ENCODE results near the gene KCTD15.

The KCTD15 gene

DNA sequence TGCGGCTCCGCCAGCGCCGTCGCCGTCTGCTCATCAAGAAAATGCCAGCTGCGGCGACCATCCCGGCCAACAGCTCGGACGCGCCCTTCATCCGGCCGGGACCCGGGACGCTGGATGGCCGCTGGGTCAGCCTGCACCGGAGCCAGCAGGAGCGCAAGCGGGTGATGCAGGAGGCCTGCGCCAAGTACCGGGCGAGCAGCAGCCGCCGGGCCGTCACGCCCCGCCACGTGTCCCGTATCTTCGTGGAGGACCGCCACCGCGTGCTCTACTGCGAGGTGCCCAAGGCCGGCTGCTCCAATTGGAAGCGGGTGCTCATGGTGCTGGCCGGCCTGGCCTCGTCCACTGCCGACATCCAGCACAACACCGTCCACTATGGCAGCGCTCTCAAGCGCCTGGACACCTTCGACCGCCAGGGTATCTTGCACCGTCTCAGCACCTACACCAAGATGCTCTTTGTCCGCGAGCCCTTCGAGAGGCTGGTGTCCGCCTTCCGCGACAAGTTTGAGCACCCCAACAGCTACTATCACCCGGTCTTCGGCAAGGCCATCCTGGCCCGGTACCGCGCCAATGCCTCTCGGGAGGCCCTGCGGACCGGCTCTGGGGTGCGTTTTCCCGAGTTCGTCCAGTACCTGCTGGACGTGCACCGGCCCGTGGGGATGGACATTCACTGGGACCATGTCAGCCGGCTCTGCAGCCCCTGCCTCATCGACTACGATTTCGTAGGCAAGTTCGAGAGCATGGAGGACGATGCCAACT is 24.4 kb upstream of the KCTD15 start:
- H3K36me3 ChIP-seq (ENCODE audit: control insufficient read depth, insufficient read depth, low read length, severe bottlenecking) = no peaks in the 10 kb centered on the region
- H3K9me3 ChIP-seq (ENCODE audit: control insufficient read depth, low read length) = no peaks in the 10 kb centered on the region
- H3K9ac ChIP-seq (ENCODE audit: low read length) = no peak overlapping the region
- H3K27me3 ChIP-seq (replicated peaks; ENCODE audit: control insufficient read depth, insufficient read depth, low read length) = peaks cover 59% of the 10 kb centered on the region
- no peaks in the 10 kb centered on the region for H3K4me1 ChIP-seq (ENCODE audit: control insufficient read depth, insufficient read depth, low read length)
- no peak for DNase-seq (ENCODE audit: low read depth)
- H3K4me3 ChIP-seq (ENCODE audit: low read length) = no peak overlapping the region

GRCh38 chr19:33772858-33773180 is 23.9 kb upstream of the KCTD15 start:
- H3K4me3 ChIP-seq (ENCODE audit: low read length) = no peak overlapping the region
- H3K9ac ChIP-seq (ENCODE audit: low read length) = no peak overlapping the region
- H3K27me3 ChIP-seq (replicated peaks; ENCODE audit: control insufficient read depth, insufficient read depth, low read length) = peaks cover 55% of the 10 kb centered on the region
- no peaks in the 10 kb centered on the region for H3K4me1 ChIP-seq (ENCODE audit: control insufficient read depth, insufficient read depth, low read length)
- DNase-seq (ENCODE audit: low read depth) = no peak
- no peaks in the 10 kb centered on the region for H3K36me3 ChIP-seq (ENCODE audit: control insufficient read depth, insufficient read depth, low read length, severe bottlenecking)
- H3K9me3 ChIP-seq (ENCODE audit: control insufficient read depth, low read length) = no peaks in the 10 kb centered on the region

DNA sequence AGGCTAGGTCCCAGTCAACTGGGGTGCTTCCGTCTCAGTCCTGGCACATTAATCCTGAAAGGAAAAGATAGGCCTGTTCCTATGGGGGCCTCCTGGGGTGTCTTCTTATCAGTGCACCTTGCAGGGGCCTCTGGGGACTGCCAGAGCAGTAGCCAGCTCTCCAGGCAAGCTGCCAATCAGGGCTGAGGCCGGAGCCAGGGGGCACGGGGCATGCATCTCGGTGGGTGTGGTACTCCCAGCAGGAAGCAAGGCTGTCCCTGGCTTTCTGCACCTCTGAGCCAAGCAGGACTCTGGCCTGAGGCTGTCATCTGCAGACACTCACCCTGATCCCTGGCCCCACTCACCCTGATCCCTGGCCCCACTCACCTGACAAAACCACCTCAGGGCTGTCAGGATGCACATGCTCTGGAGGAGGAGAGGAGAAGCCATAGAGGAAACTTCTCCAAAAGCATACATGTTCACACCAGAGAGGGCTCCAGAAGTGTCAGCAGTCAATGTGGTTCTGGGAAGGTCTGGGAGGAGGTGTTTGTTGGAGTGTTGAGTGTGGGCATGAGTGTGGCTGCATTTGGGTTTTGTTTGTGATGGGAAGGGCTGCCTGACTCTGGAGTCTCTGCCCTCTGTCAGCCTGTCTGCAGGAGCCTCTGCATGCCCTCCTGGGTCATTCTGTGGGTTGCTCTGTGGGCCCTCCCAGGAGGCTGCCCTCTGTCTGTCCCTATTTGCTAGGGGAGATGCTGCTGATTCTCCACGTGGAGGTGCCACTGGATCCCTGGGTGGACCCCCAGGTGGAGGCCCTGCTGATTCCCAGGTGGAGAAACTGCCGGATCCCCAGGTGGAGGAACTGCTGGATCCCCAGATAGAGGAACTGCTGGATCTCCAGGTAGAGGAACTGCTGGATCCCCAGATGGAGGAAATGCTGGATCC is 22.7 kb upstream of the KCTD15 start:
- H3K4me1 ChIP-seq (ENCODE audit: control insufficient read depth, insufficient read depth, low read length) = no peaks in the 10 kb centered on the region
- H3K36me3 ChIP-seq (ENCODE audit: control insufficient read depth, insufficient read depth, low read length, severe bottlenecking) = no peaks in the 10 kb centered on the region

DNA sequence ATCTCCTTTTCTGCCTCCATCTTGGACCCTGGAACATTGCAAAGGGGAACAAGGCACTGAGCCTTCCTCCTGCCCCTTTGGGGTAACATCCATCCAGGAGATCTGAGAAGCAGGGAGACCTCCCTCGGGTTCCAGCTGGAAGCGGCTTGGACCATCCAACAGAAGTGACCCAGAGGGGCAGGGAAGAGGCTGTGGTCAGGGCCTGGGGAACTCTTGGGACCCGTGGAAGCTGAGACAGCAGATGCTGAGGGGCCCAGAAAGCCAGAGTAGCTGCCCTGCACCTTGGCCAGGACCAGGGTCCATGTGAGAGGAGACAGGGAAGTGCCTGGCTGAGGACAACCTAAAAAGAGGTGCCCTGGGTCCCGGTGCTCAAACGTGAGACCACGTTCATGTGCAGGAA is 21.9 kb upstream of the KCTD15 start:
- H3K27me3 ChIP-seq (replicated peaks; ENCODE audit: control insufficient read depth, insufficient read depth, low read length) = peaks cover 60% of the 10 kb centered on the region
- H3K36me3 ChIP-seq (ENCODE audit: control insufficient read depth, insufficient read depth, low read length, severe bottlenecking) = no peaks in the 10 kb centered on the region
- H3K4me3 ChIP-seq (ENCODE audit: low read length) = no peak overlapping the region
- no peaks in the 10 kb centered on the region for H3K4me1 ChIP-seq (ENCODE audit: control insufficient read depth, insufficient read depth, low read length)
- no peak overlapping the region for H3K9ac ChIP-seq (ENCODE audit: low read length)
- no peaks in the 10 kb centered on the region for H3K9me3 ChIP-seq (ENCODE audit: control insufficient read depth, low read length)
- DNase-seq (ENCODE audit: low read depth) = no peak

More for the DNA sequence above, 22.7 kb upstream of the KCTD15 start:
- H3K9ac ChIP-seq (ENCODE audit: low read length) = no peak overlapping the region
- H3K27me3 ChIP-seq (replicated peaks; ENCODE audit: control insufficient read depth, insufficient read depth, low read length) = peaks cover 60% of the 10 kb centered on the region
- H3K9me3 ChIP-seq (ENCODE audit: control insufficient read depth, low read length) = no peaks in the 10 kb centered on the region
- no peak overlapping the region for H3K4me3 ChIP-seq (ENCODE audit: low read length)
- DNase-seq (ENCODE audit: low read depth) = no peak

- no peak for DNase-seq (ENCODE audit: low read depth)
- Histone ChIP-seq H3K36me3 (ENCODE audit: control insufficient read depth, insufficient read depth, low read length, severe bottlenecking) (no peaks in the 10 kb centered on the region), H3K9me3 (ENCODE audit: control insufficient read depth, low read length) (no peaks in the 10 kb centered on the region), H3K4me3 (ENCODE audit: low read length) (no peak overlapping the region), H3K4me1 (ENCODE audit: control insufficient read depth, insufficient read depth, low read length) (peaks cover 2% of the 10 kb centered on the region), H3K9ac (ENCODE audit: low read length) (no peak overlapping the region), H3K27me3 (replicated peaks; ENCODE audit: control insufficient read depth, insufficient read depth, low read length) (peaks cover 60% of the 10 kb centered on the region)
Measured at GRCh38 chr19:33775731-33776487, 20.8 kb upstream of the KCTD15 start.

DNA sequence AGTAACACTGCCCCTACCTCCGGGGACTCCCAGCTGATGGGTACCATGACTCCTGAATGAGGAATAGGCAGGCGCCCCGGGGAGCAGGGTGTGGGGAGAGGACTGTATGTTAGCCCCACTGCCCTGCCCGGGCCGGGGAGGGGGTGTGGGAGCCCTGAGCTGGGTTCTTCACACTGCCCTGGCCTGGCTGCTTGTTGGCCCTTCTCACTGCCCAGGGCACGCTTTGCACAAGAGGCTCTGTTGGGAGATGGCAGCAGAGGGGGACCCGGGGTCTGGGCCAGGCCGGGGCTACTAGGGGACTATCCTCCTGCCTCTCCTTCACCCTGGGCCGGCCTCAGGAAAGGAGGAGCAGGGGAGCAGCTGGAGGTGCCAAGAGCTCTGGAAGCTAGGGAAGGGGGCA is 19.3 kb upstream of the KCTD15 start:
- H3K27me3 ChIP-seq (replicated peaks; ENCODE audit: control insufficient read depth, insufficient read depth, low read length) = peaks cover 68% of the 10 kb centered on the region
- H3K9me3 ChIP-seq (ENCODE audit: control insufficient read depth, low read length) = peaks cover 2% of the 10 kb centered on the region
- peaks cover 6% of the 10 kb centered on the region for H3K4me1 ChIP-seq (ENCODE audit: control insufficient read depth, insufficient read depth, low read length)
- DNase-seq (ENCODE audit: low read depth) = no peak
- H3K36me3 ChIP-seq (ENCODE audit: control insufficient read depth, insufficient read depth, low read length, severe bottlenecking) = no peaks in the 10 kb centered on the region
- no peak overlapping the region for H3K9ac ChIP-seq (ENCODE audit: low read length)
- no peak overlapping the region for H3K4me3 ChIP-seq (ENCODE audit: low read length)

- no peak for DNase-seq (ENCODE audit: low read depth)
- no peak overlapping the region for H3K4me3 ChIP-seq (ENCODE audit: low read length)
- no peak overlapping the region for H3K9ac ChIP-seq (ENCODE audit: low read length)
- no peaks in the 10 kb centered on the region for H3K36me3 ChIP-seq (ENCODE audit: control insufficient read depth, insufficient read depth, low read length, severe bottlenecking)
- peaks cover 6% of the 10 kb centered on the region for H3K4me1 ChIP-seq (ENCODE audit: control insufficient read depth, insufficient read depth, low read length)
- peaks cover 3% of the 10 kb centered on the region for H3K9me3 ChIP-seq (ENCODE audit: control insufficient read depth, low read length)
- H3K27me3 ChIP-seq (replicated peaks; ENCODE audit: control insufficient read depth, insufficient read depth, low read length) = peaks cover 71% of the 10 kb centered on the region
Measured at GRCh38 chr19:33777753-33778088, 18.9 kb upstream of the KCTD15 start.

GRCh38 chr19:33778089-33778791 is 18.4 kb upstream of the KCTD15 start:
- Histone ChIP-seq H3K4me3 (ENCODE audit: low read length) (no peak overlapping the region), H3K27me3 (replicated peaks; ENCODE audit: control insufficient read depth, insufficient read depth, low read length) (peaks cover 72% of the 10 kb centered on the region)
- peak; percentile 90 for DNase-seq (ENCODE audit: low read depth)

DNA sequence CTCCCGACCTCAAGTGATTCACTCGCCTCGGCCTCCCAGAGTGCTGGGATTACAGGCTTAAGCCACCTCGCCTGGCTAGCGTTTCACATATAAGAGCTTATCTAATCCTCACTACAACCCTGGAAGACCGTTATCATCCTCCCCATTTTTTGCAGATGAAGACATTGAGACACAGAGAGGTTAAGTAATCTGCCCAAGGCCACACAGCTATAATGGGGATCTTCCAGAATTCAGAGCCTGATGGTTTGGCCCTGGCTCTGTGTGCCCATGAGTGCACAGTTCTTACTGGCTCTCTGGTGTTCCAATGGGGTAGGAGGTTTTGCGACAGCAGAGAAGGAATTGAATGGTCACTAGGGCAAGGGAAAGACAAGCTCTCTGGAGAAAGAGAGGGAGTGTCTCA is 16.8 kb upstream of the KCTD15 start:
- no peak for DNase-seq (ENCODE audit: low read depth)
- H3K4me3 ChIP-seq (ENCODE audit: low read length) = no peak overlapping the region

More at GRCh38 chr19:33778089-33778791, 18.4 kb upstream of the KCTD15 start:
- H3K9ac ChIP-seq (ENCODE audit: low read length) = no peak overlapping the region
- H3K36me3 ChIP-seq (ENCODE audit: control insufficient read depth, insufficient read depth, low read length, severe bottlenecking) = no peaks in the 10 kb centered on the region
- H3K4me1 ChIP-seq (ENCODE audit: control insufficient read depth, insufficient read depth, low read length) = peaks cover 6% of the 10 kb centered on the region
- peaks cover 3% of the 10 kb centered on the region for H3K9me3 ChIP-seq (ENCODE audit: control insufficient read depth, low read length)

GRCh38 chr19:33780251-33780650 is 16.4 kb upstream of the KCTD15 start:
- H3K36me3 ChIP-seq (ENCODE audit: control insufficient read depth, insufficient read depth, low read length, severe bottlenecking) = no peaks in the 10 kb centered on the region
- peaks cover 6% of the 10 kb centered on the region for H3K4me1 ChIP-seq (ENCODE audit: control insufficient read depth, insufficient read depth, low read length)
- H3K9ac ChIP-seq (ENCODE audit: low read length) = no peak overlapping the region
- H3K9me3 ChIP-seq (ENCODE audit: control insufficient read depth, low read length) = peaks cover 3% of the 10 kb centered on the region
- no peak overlapping the region for H3K4me3 ChIP-seq (ENCODE audit: low read length)
- H3K27me3 ChIP-seq (replicated peaks; ENCODE audit: control insufficient read depth, insufficient read depth, low read length) = peaks cover 72% of the 10 kb centered on the region
- DNase-seq (ENCODE audit: low read depth) = no peak

More for the DNA sequence above, 16.8 kb upstream of the KCTD15 start:
- peaks cover 6% of the 10 kb centered on the region for H3K4me1 ChIP-seq (ENCODE audit: control insufficient read depth, insufficient read depth, low read length)
- no peaks in the 10 kb centered on the region for H3K36me3 ChIP-seq (ENCODE audit: control insufficient read depth, insufficient read depth, low read length, severe bottlenecking)
- no peak overlapping the region for H3K9ac ChIP-seq (ENCODE audit: low read length)
- peaks cover 3% of the 10 kb centered on the region for H3K9me3 ChIP-seq (ENCODE audit: control insufficient read depth, low read length)
- peaks cover 71% of the 10 kb centered on the region for H3K27me3 ChIP-seq (replicated peaks; ENCODE audit: control insufficient read depth, insufficient read depth, low read length)
